HFF-Myc (cell line): ENCODE data around the gene CYP4F2.
"Not testable (repeated sequence)": the region's sequence is repeated elsewhere in the genome, so short reads cannot be mapped to it uniquely, and the experiment has no call there.

ENCODE experiments used
- DNase-seq: peaks from one replicate; pipeline ENCODE4 v3.0.0-alpha.2; 2011; ENCODE audit warnings: low read depth; ENCODE audit errors: extremely low read depth
- H3K4me3 ChIP-seq: replicated peaks from 2 replicates; pipeline ENCODE4 v1.5.1; 2011; ENCODE audit warnings: low read depth, mild to moderate bottlenecking, control low read depth, low read length
- CTCF ChIP-seq: IDR thresholded peaks from 2 replicates; pipeline ENCODE4 v1.5.1; 2012; ENCODE audit warnings: mild to moderate bottlenecking, low read depth, low read length, control low read depth; ENCODE audit errors: missing control alignments

CYP4F2 gene

GRCh38 chr19:15829786-15830185 lies 68.1 kb downstream of the CYP4F2 start:
- no peak for DNase-seq
- H3K4me3 ChIP-seq: no peak overlapping the region
- no peak for TF ChIP-seq CTCF

GRCh38 chr19:15829306-15829698 lies 68.6 kb downstream of the CYP4F2 start:
- TF ChIP-seq CTCF: no peak
- DNase-seq: no peak
- H3K4me3 ChIP-seq: no peak overlapping the region

- H3K4me3 ChIP-seq, DNase-seq: not testable (repeated sequence)
These were observed 69.1 kb downstream of the CYP4F2 start for GRCh38 chr19:15828611-15829305.

GRCh38 chr19:15828121-15828610 lies 69.7 kb downstream of the CYP4F2 start:
- DNase-seq: no peak
- no peak overlapping the region for H3K4me3 ChIP-seq
- no peak for TF ChIP-seq CTCF
